RCC 7860 (cell line): ENCODE data around the gene TCEA3.

Source experiments
- DNase-seq: peaks from one replicate; pipeline ENCODE4 v3.0.0-alpha.2; 2015; ENCODE audit warnings: low spot score
- FAIRE-seq: peaks from 2 replicates; lab custom pipeline; 2012; peaks lifted over from hg19 to GRCh38; lab: Jason Lieb, UNC

TCEA3 gene

DNA sequence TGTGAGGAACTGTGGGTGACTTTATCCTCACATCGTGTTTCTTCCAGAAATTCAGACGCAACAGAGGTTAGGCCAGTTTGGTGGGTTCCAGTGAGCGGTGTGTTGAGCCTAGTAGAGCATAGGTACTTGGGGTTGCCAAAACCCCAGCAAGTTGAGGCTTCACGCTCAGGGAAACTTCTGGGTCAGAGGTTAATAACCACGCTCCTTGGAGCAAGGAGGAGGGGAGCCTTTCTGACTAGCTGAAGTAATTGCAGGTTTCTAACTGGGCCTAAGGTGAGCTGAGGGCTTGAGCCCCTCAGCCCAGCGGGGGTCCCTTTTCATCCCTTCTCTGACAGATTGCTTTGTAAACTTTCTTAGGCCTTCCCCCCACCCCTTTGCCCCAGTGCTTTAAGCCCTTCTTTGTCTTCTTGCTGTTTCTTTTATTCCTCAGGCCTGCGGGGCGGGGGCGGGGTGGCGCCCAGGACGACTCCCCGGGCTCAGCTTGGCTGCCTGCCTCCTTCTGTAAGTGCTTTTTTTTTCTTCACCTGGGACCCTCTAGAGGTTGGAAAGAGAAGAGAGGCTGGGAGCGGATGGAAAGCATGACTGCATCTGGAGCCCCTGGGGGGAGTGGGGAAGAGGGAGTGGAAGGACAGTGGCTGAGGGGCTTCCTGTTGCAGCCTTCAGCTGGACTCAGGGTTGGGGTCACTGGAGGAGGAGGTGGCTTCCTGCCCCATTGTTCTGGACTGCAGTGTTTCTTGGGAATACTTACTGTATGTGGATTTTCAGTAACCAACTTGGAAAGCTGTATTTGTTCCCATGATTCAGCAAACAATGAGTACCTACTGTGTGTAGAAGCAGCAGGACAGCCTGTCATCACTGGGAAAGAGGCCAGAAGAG is 53.6 kb downstream of the TCEA3 start:
- no peak for DNase-seq
- no peak for FAIRE-seq

DNA sequence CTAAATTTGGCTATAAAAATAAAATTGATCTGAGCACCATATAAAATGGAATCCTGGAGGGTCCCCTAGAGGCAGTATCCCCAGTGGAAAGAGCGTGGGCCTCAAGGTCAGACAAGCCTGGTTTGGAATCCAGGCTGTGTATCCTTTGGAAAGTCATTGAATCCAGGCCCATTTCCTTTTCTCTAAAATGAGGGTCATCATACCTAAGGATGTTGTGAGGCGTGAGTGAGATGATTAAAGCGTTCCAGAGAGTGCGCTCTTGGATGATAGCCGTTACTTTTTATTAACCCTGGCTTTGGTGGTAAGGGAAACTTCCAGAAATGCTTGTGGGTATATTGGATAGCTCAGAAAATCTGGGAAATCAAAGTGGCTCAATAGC is 54.2 kb downstream of the TCEA3 start:
- FAIRE-seq (no peak), DNase-seq (no peak)

DNA sequence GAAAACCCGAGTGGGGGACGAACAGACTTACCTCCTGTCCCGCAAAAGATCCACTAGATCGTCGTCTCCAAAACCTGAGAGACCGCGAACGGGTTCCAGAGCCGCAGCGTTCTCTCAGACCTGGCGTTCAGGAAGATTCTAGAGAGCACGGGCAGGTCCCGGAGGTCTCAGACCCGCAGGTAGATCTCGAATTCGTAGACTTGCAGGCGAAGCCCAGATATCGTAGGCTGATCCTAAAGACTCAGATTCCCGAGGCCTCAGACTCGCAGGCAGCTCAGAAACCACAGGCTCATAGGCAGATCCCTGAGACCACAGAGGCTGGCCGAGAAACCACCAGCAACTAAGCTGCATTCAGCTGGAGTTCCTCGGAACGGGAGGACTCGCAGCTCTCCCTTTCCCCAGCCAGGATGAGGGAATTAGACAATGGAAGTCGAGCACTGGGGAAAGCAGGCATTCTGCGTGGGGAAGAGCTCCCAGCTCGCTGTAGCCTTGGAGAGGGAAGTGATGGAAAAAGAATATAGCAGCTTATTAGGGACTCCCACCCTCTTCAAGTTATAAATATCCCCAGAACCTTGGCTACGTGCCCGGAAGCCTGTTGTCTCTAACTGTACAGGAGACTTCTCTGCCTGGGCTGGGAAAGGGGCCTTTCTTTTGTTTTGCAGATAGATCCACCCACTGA is 55.1 kb downstream of the TCEA3 start, which contains the start of gene ZNF436:
Gene ZNF436 (minus strand): TSS at position 502 of the 679 bp plus-strand sequence. CDS start 1,831 bp downstream, outside the sequence.
- FAIRE-seq (peak; percentile 67), DNase-seq (peak; percentile 70)

DNA sequence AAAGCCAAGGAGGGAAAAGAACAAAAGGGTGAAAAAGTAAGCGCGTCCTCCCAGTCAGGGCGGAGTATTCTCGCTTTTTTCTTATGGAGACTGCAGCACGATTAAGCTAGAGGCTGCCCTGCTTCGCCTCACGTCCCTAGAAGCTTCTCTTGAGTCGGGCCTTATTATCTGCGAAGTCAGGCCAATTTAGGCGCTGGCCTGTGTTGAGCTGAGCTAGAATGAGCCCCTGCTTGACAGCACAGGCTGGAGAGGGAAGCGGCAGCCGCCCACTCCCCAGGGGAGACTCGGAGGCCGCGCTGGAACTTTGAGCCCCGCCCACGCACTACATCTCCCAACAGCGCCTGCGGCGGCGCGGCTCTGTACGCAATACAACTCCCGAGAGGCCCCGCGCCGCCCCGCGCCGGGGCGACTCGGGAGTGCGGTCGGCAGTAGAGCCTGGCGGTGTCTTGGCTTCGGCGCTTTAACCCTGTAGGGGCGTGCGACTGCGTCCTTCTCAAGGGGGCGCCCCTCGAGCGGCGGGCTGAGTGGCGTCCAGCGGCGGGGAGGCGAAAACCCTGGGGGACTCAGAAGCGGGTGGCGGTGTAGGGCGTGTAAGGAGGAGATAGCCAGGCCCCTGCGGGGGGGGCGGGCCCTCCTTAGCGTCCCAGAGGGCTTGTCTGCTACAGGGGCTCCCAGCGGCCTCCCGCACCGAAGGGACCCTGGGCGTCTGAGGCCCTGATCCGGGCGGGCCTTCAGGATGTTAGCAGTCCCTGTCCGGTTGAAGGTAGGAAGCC is 55.8 kb downstream of the TCEA3 start:
- DNase-seq (peak; percentile 77), FAIRE-seq (no peak)

DNA sequence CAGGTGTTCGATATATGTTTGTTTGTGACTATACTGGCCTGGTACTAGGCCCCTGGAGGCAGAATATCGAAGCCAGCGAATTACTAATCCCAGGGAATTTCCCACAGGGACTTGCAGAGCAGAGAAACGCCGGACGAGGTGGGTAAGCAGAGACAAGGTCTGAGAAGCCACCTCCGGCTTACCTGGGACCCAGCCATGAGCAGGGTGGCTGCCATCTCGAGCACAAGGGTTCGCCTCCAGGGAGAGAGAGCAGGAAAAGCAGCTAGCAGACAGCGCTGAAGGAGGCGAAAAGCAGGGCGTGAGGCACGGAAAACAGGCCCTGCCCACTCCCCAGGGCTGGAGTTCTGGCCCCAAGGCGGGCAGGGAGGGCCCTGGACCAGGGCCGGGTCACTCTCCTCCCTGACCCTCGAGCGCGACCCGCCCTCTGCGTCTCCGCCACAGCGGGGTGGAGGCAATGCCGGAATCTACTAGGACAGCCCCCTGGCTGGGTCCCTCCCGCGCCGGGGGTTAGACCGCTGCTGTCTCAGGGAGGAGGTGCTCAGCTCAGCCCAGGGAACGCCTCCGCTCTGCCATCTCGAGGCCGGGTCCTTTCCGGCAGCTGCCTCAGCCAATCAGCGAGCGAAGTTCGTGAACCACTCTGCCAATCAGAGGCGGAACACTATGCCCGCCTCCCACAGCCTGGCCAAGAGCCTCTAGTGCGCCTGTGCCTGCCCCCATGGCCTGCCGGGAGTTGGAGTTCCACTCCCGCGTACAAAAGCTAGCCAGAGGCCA is 56.6 kb downstream of the TCEA3 start:
- peak; percentile 89 for FAIRE-seq
- peak; percentile 99 for DNase-seq

DNA sequence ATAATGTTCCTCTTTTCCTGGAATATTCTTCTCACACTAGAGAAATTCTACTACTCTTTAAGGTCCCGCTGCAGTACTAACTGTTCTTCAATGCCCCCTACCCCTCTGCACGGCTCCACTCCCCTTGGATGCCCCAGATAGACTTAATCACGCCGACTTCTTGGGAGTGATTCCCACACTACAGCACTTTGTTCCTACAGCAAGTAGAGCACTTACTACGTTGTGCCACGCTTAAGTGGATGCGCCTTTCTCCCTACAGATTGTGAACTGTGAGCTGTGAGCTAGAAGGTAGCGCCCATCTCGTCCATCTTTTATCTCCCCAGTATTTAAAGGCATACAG is 57.1 kb downstream of the TCEA3 start:
- DNase-seq (no peak), FAIRE-seq (no peak)

DNA sequence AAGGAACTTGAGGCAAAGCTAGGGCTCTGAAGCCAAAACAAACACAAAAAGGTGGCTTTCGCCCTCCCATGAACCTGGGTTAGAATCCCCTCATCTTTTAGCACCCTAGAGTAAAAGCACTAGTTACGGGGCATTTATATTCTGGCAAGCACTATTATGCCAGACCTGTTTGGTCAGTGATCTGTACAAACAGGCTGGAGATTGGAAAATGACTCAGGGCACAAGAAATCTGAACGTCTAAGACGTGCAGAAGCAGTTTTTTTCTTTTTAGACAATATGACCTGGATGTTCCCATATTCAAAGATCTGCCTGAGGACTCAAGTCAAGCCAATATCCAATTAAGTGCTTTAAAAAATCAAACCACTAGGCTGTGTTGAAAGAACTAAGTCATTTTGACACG is 58.0 kb downstream of the TCEA3 start:
- DNase-seq: no peak
- FAIRE-seq: no peak

DNA sequence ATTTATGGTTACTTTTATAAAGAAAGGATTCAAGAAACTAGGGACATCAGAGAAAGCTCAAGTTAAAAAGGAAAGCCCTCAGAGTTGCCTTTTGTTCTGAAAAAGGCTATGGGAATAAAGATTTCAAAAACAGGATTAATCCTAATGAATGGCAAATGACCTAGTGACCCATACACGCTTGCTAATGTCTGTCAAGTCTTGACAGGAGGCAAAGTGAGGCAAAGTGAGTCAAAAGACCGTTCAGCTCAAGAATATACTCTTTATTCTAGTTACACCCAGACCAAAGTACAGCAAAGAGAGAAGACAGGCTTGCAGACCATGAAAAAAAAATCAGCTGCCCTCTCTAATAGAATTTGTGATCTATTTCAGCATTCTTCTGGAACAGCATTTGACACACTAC is 58.4 kb downstream of the TCEA3 start:
- no peak for DNase-seq

DNA sequence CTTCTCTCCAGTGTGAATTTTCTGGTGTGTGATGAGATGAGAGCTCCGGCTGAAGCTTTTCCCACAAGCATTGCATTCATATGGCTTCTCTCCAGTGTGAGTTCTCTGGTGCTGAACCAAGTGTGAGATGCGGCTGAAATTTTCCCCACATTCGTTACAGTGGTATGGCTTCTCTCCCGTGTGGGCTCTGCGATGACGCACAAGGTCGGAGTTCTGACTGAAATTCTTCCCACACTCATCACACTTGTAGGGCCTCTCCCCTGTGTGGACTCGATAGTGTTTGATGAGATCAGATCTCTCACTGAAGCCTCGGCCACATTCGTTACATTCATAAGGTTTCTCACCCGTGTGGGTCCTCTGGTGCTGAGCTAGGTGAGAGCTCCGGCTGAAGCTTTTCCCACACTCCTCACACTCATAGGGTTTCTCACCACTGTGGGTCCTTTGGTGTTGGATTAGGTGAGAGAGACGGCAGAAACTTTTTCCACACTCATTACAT is 62.3 kb downstream of the TCEA3 start:
- FAIRE-seq (no peak), DNase-seq (no peak)

More for the DNA sequence above, 58.4 kb downstream of the TCEA3 start:
- no peak for FAIRE-seq

DNA sequence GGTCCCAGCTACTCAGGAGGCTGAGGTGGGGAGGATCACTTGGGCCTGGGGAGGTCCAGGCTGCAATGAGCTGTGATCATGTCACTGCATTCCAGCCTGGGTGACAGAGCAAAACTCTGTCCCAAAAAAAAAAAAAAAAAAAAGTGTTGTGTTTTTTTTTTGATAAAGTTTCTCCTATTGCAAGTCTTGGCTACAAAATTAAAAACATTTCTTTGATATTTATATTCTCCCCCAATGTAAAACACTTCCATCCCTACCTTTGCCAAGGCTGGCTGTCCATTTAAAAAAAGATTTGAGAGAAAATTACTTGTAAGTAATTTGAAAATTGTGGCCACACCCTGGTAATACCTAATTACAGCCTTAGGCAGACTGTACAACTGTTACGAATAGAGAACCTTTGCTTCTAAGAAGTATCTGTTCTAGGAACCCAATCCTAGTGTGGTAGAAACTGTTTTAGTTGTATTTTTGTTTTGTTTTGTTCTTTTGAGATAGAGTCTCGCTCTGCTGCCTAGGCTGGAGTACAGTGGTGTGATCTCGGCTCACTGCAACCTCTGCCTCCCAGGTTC is 66.2 kb downstream of the TCEA3 start:
- FAIRE-seq (no peak), DNase-seq (no peak)

DNA sequence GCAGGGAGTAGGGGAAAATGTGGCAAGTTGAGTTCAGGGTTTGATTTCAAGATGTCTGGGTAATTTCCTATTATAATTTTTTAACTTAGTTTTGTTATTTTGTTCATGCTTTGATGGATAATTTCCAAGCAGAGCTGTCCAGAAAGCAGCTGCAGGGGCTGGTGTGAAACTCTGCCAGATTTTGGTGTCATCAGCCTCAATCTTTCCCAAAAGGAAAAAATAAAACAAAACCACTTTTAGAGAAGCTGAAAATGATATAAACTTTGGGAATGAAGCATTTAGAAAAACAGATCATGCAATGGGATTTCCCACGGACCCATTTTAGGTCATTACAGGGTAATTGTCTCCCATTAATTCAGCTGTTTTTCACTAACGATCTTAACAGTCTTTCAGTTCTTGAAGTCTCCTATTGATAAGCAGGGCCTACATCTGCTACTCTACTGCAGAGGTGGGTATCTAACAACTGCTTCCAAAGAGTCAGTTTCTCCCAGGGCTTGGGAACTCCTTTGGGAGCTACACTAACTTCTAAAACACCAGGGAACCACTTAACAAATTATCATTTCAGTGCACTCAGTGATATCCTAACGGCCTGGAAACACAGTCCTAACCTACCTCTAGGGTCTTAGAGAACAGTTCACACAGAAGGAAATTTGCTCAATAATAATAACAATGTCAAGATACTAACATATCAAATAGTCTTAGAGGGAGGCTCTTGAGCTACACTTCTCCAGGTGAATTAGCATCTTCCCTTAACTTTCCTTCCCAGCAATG is 67.2 kb downstream of the TCEA3 start:
- FAIRE-seq: no peak

DNA sequence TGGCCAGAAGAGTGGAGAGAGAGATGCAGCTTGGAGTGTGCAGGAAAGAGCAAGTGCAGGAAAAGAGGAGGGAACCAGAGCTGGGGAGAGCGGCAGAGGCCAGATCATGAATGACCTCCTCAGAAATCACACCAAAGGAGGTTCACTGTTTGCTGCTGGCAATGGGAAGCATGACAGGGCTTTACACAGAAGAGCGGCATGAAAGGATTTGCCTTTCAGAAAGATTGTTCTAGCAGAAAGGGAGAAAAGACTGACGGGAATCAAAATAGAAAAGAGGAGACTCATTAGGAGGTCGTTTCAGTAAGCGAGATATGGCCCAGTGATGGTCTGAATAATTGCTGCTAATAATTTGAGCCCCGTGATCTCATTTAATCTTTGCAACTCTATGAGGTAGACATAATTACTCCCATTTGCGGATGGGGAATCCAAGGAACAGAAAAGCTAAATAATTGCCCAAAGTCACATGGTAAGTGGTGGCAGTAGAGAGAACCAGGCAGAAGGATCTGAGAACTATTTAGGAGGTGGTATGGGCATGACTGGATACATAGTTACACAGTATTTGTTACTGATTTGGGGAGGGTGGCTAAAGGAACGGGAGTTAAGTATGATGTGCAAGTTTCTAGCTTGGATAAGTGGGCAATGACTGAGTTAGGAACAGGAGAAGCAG is 67.9 kb downstream of the TCEA3 start:
- DNase-seq (no peak), FAIRE-seq (no peak)

More for the DNA sequence above, 67.2 kb downstream of the TCEA3 start:
- no peak for DNase-seq

DNA sequence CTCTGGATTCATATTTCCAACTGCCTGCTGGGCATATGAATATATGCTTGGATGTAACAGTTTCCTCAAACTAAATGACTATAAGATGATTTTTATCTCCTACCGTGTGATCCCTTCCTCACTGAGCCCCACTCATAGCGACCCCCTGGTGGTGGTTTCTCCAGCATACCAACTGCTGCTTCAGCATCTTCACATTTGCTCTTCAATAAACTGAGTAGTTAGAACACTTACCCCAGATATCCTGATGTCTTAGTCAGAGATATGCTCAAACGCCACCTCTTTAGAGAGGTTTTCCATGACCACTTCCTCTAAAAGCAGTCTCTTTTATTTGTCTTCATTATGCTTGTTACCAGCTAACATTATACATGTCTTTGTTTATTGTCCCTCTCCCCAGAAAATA is 70.3 kb downstream of the TCEA3 start:
- DNase-seq (no peak), FAIRE-seq (no peak)

DNA sequence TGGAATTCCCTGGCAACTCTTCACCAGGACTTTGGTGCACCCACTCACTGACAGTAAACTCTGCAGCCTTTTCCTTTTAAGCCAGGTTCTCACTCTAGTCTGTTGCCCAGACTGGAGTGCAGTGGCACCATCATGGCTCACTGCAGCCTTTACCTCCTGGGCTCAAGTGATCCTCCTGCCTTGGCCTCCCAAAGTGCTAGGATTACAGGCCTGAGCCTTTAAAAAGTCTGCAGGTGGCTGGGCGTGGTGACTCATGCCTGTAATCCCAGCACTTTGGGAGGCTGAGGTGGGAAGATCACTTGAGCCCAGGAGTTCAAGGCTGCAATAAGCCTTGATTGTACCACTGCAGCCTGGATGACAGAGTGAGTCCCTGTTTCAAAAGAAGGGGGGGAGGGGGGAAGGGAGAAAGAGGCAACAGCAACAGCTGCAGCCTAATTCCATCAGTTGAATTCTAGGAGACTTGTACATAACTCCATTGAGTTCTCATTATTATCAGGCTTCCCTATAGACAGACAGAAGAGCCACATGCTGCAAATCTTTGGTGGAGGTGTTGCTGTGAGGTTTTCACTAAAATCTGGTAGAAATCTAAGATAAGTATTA is 72.4 kb downstream of the TCEA3 start:
- DNase-seq: no peak
- no peak for FAIRE-seq

DNA sequence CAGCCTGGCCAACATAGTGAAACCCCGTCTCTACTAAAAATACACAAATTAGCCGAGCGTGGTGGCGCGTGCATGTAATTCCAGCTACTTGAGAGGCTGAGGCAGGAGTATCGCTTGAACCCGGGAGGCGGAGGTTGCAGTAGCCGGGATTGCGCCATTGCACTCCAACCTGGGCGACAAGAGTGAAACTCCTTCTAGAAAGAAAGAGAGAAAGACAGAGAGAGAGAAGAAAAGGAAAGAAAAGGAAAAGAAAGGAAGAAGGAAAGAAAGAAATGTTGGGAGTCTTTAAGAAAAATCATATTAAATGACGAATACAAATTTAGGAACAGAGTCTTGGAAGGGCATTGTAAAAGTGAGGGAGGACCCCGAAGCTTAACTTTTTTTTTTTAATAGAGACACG is 78.6 kb downstream of the TCEA3 start:
- FAIRE-seq (no peak), DNase-seq (no peak)

DNA sequence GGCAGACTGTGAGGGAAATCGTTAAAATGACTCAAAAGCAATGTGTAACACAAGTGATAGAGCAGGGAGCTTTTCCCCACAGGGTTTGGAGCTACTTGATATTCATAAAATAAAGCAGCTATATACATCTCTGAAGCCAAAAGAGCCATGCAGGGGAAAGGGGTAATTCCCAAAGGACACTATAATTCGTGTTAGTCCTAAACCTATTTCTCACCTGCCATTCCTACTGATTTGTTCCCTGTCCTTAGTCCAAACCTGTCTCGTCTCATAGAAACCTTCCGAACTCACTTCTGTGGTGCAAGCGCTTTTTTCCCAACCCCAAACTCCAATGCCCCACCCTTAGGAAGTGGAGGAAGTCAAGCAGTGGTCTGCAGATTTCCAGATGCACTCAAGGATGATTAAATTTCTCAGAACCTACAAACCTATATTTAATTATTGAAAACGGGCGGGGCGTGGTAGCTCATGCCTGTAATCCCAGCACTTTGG is 79.5 kb downstream of the TCEA3 start:
- FAIRE-seq (no peak), DNase-seq (peak; percentile 40)

DNA sequence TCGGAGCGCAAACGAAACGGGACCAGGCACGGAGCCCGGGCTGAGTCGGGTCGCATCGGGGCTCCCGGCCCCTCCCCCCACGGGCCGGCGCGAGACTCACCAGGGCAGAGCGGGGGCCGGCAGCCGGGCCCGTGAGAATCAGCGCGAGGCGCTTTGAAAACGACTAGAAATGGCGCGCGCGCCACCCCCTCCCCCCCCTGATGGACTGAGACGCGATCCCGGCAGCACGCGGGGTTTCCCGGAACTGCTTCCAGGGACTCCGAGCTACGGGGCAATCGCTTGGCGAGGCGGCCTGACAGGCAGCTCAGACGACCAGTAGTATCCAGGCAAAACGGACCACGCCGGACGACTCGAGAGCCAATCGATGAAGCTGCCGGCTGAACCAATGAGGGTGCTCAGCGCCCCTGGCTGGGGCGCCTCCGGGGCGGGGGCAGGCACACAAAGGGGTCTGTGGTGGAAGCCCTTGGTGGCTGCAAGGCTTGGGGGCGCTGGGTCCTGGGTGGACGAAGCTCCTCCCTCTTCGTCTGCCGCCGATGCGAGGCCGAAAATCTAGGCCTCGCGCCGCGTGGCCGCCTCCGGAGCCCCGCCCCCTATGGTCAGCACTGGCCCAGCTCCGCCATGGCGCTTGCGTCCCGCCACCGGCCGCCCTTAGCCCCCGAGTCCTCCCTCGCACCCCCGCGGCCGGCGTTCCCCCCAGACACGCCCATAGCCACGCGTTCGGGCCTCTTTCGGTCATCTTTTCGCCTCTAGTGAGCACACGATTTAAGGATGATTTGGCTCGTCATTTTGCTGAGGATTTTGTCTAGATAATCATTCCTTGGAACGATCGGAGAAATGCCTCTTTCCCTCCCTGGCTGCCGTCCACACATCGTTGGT is 80.2 kb downstream of the TCEA3 start, which contains the start of gene HNRNPR:
Gene HNRNPR (minus strand): TSS at position 174 of the 876 bp plus-strand sequence. CDS start 3,276 bp downstream, outside the sequence.
- FAIRE-seq (peak; percentile 91), DNase-seq (peak; percentile 100)
